ENCODE measurements around the gene TBC1D14. TPM values are rescaled to one million over a fixed set of nuclear protein-coding genes. Genes with fewer than 3 reads are reported as not detected.

The TBC1D14 gene
- polyA plus RNA-seq, 1 of the 3 experiments (the other 2 are of a cell fraction): 39.5 TPM

GRCh38 chr4:7034262-7035081 lies 124.8 kb downstream of the TBC1D14 start:
- ChIA-PET POLR2A (no interaction called here), CTCF (interaction anchor here (1.0 to 1.9 kb wide), 5 partner anchors 9 to 67 kb away, joined by 3 to 6 read pairs (median 5); partner anchors contain the start of gene TADA2B)
- H3K27ac ChIP-seq (ENCODE audit: low read depth in 2 of 2, low read length in 1 of 2): peak overlapping the region in 1 of 2 experiments; percentile 46; a peak in 2 of 4 replicates

More at GRCh38 chr4:7034262-7035081, 124.8 kb downstream of the TBC1D14 start:
- Histone ChIP-seq H3K27me3 (ENCODE audit: insufficient read depth) (no peaks in the 10 kb centered on the region), H3K4me2 (no peak overlapping the region), H3K9me3 (no peaks in the 10 kb centered on the region), H3K36me3 (replicated peaks in 1 of 2; ENCODE audit: control insufficient read depth in 1 of 2, insufficient read depth in 2 of 2, low read length in 1 of 2) (peaks cover 0 to 20% of the 10 kb centered on the region in 2 experiments), H3K9me2 (no peaks in the 10 kb centered on the region), H3K4me3 (ENCODE audit: low read depth in 2 of 2, low read length in 1 of 2) (no peak overlapping the region), H3F3A (replicated peaks; ENCODE audit: insufficient read depth) (peaks cover 8% of the 10 kb centered on the region), H3K4me1 (ENCODE audit: control insufficient read depth in 1 of 2, insufficient read depth in 2 of 2, low read depth in 1 of 2, low read length in 1 of 2) (peaks cover 0 to 14% of the 10 kb centered on the region in 2 experiments; a peak in 1 of 4 replicates), H3K9ac (no peak overlapping the region), H2AFZ (ENCODE audit: low read depth) (no peak overlapping the region), H4K20me1 (ENCODE audit: insufficient read depth) (no peaks in the 10 kb centered on the region), H3K79me2 (ENCODE audit: insufficient read depth) (no peaks in the 10 kb centered on the region)
- DNase-seq: no peak
- TF ChIP-seq GABPA (IDR thresholded peaks at IDR 0.05; ENCODE audit: low read depth) (no peak), ELF1 (IDR thresholded peaks at IDR 0.05) (no peak), POLR2AphosphoS5 (IDR thresholded peaks at IDR 0.05; ENCODE audit: low read depth, low read length) (no peak), IRF3 (IDR thresholded peaks at IDR 0.05; ENCODE audit: low read depth, low read length) (no peak), YY1 (IDR thresholded peaks at IDR 0.05; ENCODE audit: low read depth) (no peak), SIN3A (IDR thresholded peaks at IDR 0.05; ENCODE audit: borderline replicate concordance, low read depth, low read length) (no peak), RCOR1 (IDR thresholded peaks at IDR 0.05; ENCODE audit: low read length) (no peak), GATA2 (CRISPR knock-in tag; IDR thresholded peaks at IDR 0.05) (no peak), SMC3 (IDR thresholded peaks at IDR 0.05; ENCODE audit: low read depth, low read length) (no peak), JUND (IDR thresholded peaks at IDR 0.05) (no peak), REST (IDR thresholded peaks at IDR 0.05; ENCODE audit: low read depth, low read length) (no peak), USF1 (IDR thresholded peaks at IDR 0.05; ENCODE audit: borderline replicate concordance, low read depth) (no peak), NRF1 (IDR thresholded peaks at IDR 0.05; ENCODE audit: low read depth, low read length) (no peak)
- 85% methylated on average over 9 of the region's 20 CpGs for WGBS (ENCODE audit: low lambda C conversion rate)
